H1 (cell line): ENCODE results near the gene RPL38. TPM values are rescaled to one million over a fixed set of nuclear protein-coding genes. Genes with fewer than 3 reads are reported as not detected.

ENCODE experiments used
- polyA plus RNA-seq, 7 experiments: library from polyadenylated mRNA; depleted of rRNA in 3 of 7; stranded (reverse) in 5 of 7; unstranded in 2 of 7; fragments of >200 nt in 5 of 7; fragments of 200-250 nt in 2 of 7; gene quantifications; 1 replicate in 5 of 7; 2 replicates in 1 of 7; 4 replicates in 1 of 7; pipeline versions ENCODE4 v1.2.1 to v1.2.3, GENCODE V29; 2011 to 2013; ENCODE audit warnings: missing spikeins in 2 of 7, mixed read lengths in 2 of 7
- total RNA-seq: library from RNA; stranded (reverse); fragmentation: NEBNext Ultra II Directional; extraction: Animal tissue kit (Norgen Biotek cat#: 25700); gene quantifications from 2 replicates; pipeline ENCODE4 v1.2.1, GENCODE V29; 2021

RPL38 gene
- total and polyA plus RNA-seq, 2 of the 8 experiments (the other 6 are each of a cell fraction or from before 2014, with no cell fraction given) = 412 to 1,195 TPM

Other genes starting within 250 kb of the RPL38 start
- gene TTYH2, start 9.9 kb downstream of the RPL38 start, total RNA-seq = 3.2 and 3.7 TPM in 2 replicates
- gene TTYH2, start 9.9 kb downstream of the RPL38 start, polyA plus RNA-seq (2011; rRNA removed) = 9.2 and 17.3 TPM in 2 replicates
- 0.15 TPM in 1 of 2 replicates, not detected in the other for gene DNAI2, start 70.6 kb downstream of the RPL38 start, total RNA-seq
- gene DNAI2, start 70.6 kb downstream of the RPL38 start, polyA plus RNA-seq (2011; rRNA removed) = 0.08 and 0.24 TPM in 2 replicates
- gene KIF19, start 122.5 kb downstream of the RPL38 start, total RNA-seq = 0.36 and 0.52 TPM in 2 replicates
- 0.77 and 1.4 TPM in 2 replicates for gene KIF19, start 122.5 kb downstream of the RPL38 start, polyA plus RNA-seq (2011; rRNA removed)
- gene BTBD17, start 158.2 kb downstream of the RPL38 start, total RNA-seq = 7.0 and 7.8 TPM in 2 replicates
- 14.8 and 17.0 TPM in 2 replicates for gene BTBD17, start 158.2 kb downstream of the RPL38 start, polyA plus RNA-seq (2011; rRNA removed)
- gene GPR142, start 163.8 kb downstream of the RPL38 start, total RNA-seq = not detected in 2 replicates
- gene GPR142, start 163.8 kb downstream of the RPL38 start, polyA plus RNA-seq (2011; rRNA removed) = 0.05 and 0.11 TPM in 2 replicates
- gene GPRC5C, start 228.4 kb downstream of the RPL38 start, total RNA-seq = 17.1 and 18.3 TPM in 2 replicates
- 55.8 and 58.7 TPM in 2 replicates for gene GPRC5C, start 228.4 kb downstream of the RPL38 start, polyA plus RNA-seq (2011; rRNA removed)